ENCODE data around the gene EFCAB13. TPM values are rescaled to one million over a fixed set of nuclear protein-coding genes. Genes with fewer than 3 reads are reported as not detected.
"Not testable (repeated sequence)": the region's sequence is repeated elsewhere in the genome, so short reads cannot be mapped to it uniquely, and the experiment has no call there.

EFCAB13 gene
- polyA plus RNA-seq, 2 of the 4 experiments (the other 2 are of a cell fraction) = 2.9 to 6.0 TPM

DNA sequence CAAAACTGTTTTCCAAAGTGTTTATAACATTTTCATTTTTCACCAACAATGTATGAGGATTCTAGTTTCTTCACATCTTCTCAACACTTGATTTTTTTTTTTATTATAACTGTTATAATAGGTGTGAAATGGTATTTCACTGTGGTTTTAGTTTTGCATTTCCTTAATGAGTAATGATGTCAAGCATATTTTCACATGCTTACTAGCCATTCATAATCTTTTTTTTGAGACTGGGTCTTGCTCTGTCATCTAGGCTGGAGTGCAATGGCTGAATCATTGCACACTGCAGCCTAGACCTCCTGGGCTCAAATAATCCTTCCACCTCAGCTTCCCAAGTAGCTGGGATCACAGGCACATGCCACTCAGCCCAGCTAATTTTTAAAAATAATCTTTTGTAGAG, 65.1 kb downstream of the EFCAB13 start:
- CTCF ChIA-PET = interaction anchor here (1.6 kb wide), 1 partner anchor 17 kb away, joined by 3 read pairs; no protein-coding TSS in a partner anchor

DNA sequence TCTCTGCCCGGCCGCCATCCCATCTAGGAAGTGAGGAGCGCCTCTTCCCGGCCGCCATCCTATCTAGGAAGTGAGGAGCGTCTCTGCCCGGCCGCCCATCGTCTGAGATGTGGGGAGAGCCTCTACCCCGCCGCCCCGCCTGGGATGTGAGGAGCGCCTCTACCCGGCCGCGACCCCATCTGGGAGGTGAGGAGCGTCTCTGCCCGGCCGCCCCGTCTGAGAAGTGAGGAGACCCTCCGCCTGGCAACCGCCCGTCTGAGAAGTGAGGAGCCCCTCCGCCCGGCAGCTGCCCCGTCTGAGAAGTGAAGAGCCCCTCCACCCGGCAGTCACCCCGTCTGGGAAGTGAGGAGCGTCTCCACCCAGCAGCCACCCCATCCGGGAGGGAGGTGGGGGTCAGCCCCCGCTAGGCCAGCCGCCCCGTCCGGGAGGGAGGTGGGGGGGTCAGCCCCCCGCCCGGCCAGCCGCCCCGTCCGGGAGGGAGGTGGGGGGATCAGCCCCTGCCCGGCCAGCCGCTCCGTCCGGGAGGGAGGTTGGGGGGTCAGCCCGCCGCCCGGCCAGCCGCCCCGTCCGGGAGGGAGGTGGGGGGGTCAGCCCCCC, 73.9 kb downstream of the EFCAB13 start:
- ATAC-seq; H3K9me3 ChIP-seq; FAIRE-seq; POLR2A ChIA-PET; DNase-seq (ENCODE audit: low read depth in 1 of 2, low spot score in 1 of 2); H3K4me1 ChIP-seq; CTCF ChIA-PET; H3K27ac ChIP-seq; H3K4me2 ChIP-seq; H3K4me3 ChIP-seq: not testable (repeated sequence)
- 95% methylated on average over 14 of the region's 49 CpGs for WGBS (ENCODE audit: missing lambda C conversion rate)

More for the DNA sequence above, 65.1 kb downstream of the EFCAB13 start:
- H3K4me2 ChIP-seq = no peak overlapping the region
- ATAC-seq (no peak), FAIRE-seq (peak; percentile 84), DNase-seq (ENCODE audit: low read depth in 1 of 2, low spot score in 1 of 2) (no peak)
- POLR2A ChIA-PET = no interaction called here
- no peak overlapping the region for H3K4me3 ChIP-seq
- TF ChIP-seq MAZ (IDR thresholded peaks at IDR 0.05; ENCODE audit: borderline replicate concordance, low read depth, low read length) (no peak), RARB (CRISPR knock-in tag; IDR thresholded peaks at IDR 0.05) (no peak), SREBF2 (IDR thresholded peaks at IDR 0.05) (no peak), HEYL (CRISPR knock-in tag; IDR thresholded peaks at IDR 0.05) (no peak), JUNB (IDR thresholded peaks at IDR 0.05) (no peak), TP53 (CRISPR knock-in tag; IDR thresholded peaks at IDR 0.05) (no peak), KDM1A (IDR thresholded peaks at IDR 0.05; ENCODE audit: low read depth) (no peak), USF2 (IDR thresholded peaks at IDR 0.05) (no peak)
- TF ChIP-seq, protein P1, sequence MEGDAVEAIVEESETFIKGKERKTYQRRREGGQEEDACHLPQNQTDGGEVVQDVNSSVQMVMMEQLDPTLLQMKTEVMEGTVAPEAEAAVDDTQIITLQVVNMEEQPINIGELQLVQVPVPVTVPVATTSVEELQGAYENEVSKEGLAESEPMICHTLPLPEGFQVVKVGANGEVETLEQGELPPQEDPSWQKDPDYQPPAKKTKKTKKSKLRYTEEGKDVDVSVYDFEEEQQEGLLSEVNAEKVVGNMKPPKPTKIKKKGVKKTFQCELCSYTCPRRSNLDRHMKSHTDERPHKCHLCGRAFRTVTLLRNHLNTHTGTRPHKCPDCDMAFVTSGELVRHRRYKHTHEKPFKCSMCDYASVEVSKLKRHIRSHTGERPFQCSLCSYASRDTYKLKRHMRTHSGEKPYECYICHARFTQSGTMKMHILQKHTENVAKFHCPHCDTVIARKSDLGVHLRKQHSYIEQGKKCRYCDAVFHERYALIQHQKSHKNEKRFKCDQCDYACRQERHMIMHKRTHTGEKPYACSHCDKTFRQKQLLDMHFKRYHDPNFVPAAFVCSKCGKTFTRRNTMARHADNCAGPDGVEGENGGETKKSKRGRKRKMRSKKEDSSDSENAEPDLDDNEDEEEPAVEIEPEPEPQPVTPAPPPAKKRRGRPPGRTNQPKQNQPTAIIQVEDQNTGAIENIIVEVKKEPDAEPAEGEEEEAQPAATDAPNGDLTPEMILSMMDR (IDR thresholded peaks at IDR 0.05) = no peak
- TF ChIP-seq, protein P2, sequence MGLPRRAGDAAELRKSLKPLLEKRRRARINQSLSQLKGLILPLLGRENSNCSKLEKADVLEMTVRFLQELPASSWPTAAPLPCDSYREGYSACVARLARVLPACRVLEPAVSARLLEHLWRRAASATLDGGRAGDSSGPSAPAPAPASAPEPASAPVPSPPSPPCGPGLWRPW (IDR thresholded peaks at IDR 0.05) = no peak
- TF ChIP-seq, protein P3, sequence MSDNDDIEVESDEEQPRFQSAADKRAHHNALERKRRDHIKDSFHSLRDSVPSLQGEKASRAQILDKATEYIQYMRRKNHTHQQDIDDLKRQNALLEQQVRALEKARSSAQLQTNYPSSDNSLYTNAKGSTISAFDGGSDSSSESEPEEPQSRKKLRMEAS (IDR thresholded peaks at IDR 0.05) = no peak
- H3K27ac ChIP-seq = no peak overlapping the region
- peaks cover 18% of the 10 kb centered on the region for H3K9me3 ChIP-seq
- H3K4me1 ChIP-seq = no peaks in the 10 kb centered on the region

DNA sequence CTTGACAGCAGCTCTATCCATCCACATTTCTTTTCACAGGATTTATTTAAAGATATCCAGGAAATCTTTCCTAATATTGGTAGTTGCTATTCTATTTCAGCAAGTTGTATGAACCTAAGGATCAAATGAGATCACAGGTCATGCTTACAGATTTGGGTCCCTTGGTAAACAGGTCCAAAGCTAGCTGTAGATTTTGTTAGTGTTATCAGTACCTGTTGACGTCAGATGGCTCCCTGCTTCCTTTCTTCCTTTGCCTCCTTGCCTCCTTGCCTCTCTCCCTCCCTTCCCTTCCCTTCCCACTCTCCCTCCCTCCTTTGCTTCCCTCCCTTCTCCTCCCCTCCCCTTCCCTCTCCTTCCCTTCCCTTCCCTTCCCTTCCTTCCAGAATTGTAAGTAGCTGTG, 76.6 kb downstream of the EFCAB13 start:
- DNase-seq (ENCODE audit: low read depth in 1 of 2, low spot score in 1 of 2) = no peak
- 81% methylated on average over 1 of the region's 1 CpG for WGBS (ENCODE audit: missing lambda C conversion rate)
- H3K9me3 ChIP-seq = no peaks in the 10 kb centered on the region
- CTCF ChIA-PET = no interaction called here
- FAIRE-seq = no peak
- no peak overlapping the region for H3K4me2 ChIP-seq
- POLR2A ChIA-PET = no interaction called here
- no peak overlapping the region for H3K27ac ChIP-seq
- no peak for ATAC-seq
- no peak overlapping the region for H3K4me3 ChIP-seq
- no peak for TF ChIP-seq CHD4 (IDR thresholded peaks at IDR 0.05; ENCODE audit: borderline replicate concordance)
- no peak for TF ChIP-seq HEYL (CRISPR knock-in tag; IDR thresholded peaks at IDR 0.05)
- TF ChIP-seq, protein P4, sequence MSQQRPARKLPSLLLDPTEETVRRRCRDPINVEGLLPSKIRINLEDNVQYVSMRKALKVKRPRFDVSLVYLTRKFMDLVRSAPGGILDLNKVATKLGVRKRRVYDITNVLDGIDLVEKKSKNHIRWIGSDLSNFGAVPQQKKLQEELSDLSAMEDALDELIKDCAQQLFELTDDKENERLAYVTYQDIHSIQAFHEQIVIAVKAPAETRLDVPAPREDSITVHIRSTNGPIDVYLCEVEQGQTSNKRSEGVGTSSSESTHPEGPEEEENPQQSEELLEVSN (IDR thresholded peaks at IDR 0.05; ENCODE audit: borderline replicate concordance, low read depth) = no peak
- no peak for TF ChIP-seq RARB (CRISPR knock-in tag; IDR thresholded peaks at IDR 0.05)
- no peak for TF ChIP-seq NFE2L2 (conservative IDR thresholded peaks at IDR 0.05; ENCODE audit: low read length)
- no peak for TF ChIP-seq CEBPB (IDR thresholded peaks at IDR 0.05)
- TF ChIP-seq POLR2AphosphoS2 (conservative IDR thresholded peaks at IDR 0.05; ENCODE audit: low read length) = no peak
- TF ChIP-seq TFCP2L1 (CRISPR knock-in tag; IDR thresholded peaks at IDR 0.05) = no peak
- TF ChIP-seq NPAS2 (CRISPR knock-in tag; IDR thresholded peaks at IDR 0.05; ENCODE audit: borderline replicate concordance) = no peak
- no peak for TF ChIP-seq RNF2 (IDR thresholded peaks at IDR 0.05; ENCODE audit: borderline replicate concordance, low read depth)
- no peak for TF ChIP-seq RCOR1 (IDR thresholded peaks at IDR 0.05; ENCODE audit: low read depth, low read length)
- H3K4me1 ChIP-seq = no peaks in the 10 kb centered on the region

All from A549 (cell line).